ENCODE data around the gene FNBP1L. TPM values are rescaled to one million over a fixed set of nuclear protein-coding genes. Genes with fewer than 3 reads are reported as not detected.

The FNBP1L gene
- total and polyA plus RNA-seq, 2 experiments from 2014 or later, result 56.3 to 132 TPM

- H4K20me1 ChIP-seq (replicated peaks; ENCODE audit: insufficient read depth), result peaks cover 74% of the 10 kb centered on the region
- Mint-ChIP-seq H3K4me3 (no peak overlapping the region), H3K9me3 (peaks cover 23% of the 10 kb centered on the region), H3K4me1 (peaks cover 30% of the 10 kb centered on the region), H3K27me3 (ENCODE audit: insufficient read depth, low read depth, poor library complexity) (peaks cover 4% of the 10 kb centered on the region), H3K36me3 (ENCODE audit: low read depth) (peaks cover 38% of the 10 kb centered on the region), H3K27ac (no peak overlapping the region)
- H2AFZ ChIP-seq, result no peak overlapping the region
- H3K4me1 ChIP-seq (ENCODE audit: insufficient read depth), result peaks cover 34% of the 10 kb centered on the region
- no peak overlapping the region for H3K4me2 ChIP-seq
- no peaks in the 10 kb centered on the region for H3K27me3 ChIP-seq (ENCODE audit: insufficient read depth)
- ATAC-seq, result no peak
- H3K9me2 ChIP-seq (ENCODE audit: insufficient read depth), result no peaks in the 10 kb centered on the region
- H3K36me3 ChIP-seq (ENCODE audit: insufficient read depth), result no peaks in the 10 kb centered on the region
- no peak overlapping the region for H3K4me3 ChIP-seq
- H3K79me2 ChIP-seq (replicated peaks; ENCODE audit: insufficient read depth), result peaks cover 100% of the 10 kb centered on the region
- H3F3A ChIP-seq (replicated peaks; ENCODE audit: low read depth), result no peaks in the 10 kb centered on the region
- no peak for DNase-seq (ENCODE audit: low spot score)
- no peak for TF ChIP-seq POLR2AphosphoS5 (IDR thresholded peaks at IDR 0.05; ENCODE audit: low read depth)
- TF ChIP-seq NANOG (IDR thresholded peaks at IDR 0.05; ENCODE audit: borderline replicate concordance), result no peak
- no peak for TF ChIP-seq CREB1 (CRISPR knock-in tag; IDR thresholded peaks at IDR 0.05; ENCODE audit: low read depth)
- no peak for TF ChIP-seq EZH2phosphoT487 (IDR thresholded peaks at IDR 0.05; ENCODE audit: unreplicated experiment)
- no peak for TF ChIP-seq ETS1 (IDR thresholded peaks at IDR 0.05)
- TF ChIP-seq CTCF (conservative IDR thresholded peaks at IDR 0.05; ENCODE audit: low read depth in 2 of 2), result no peak
- TF ChIP-seq REST (IDR thresholded peaks at IDR 0.05; ENCODE audit: unreplicated experiment), result no peak
- no peak for TF ChIP-seq EZH2 (IDR thresholded peaks at IDR 0.05; ENCODE audit: low read depth, unreplicated experiment)
- TF ChIP-seq ZNF114 (CRISPR knock-in tag; IDR thresholded peaks at IDR 0.05), result no peak
- TF ChIP-seq JUNB (IDR thresholded peaks at IDR 0.05; ENCODE audit: unreplicated experiment), result no peak
- TF ChIP-seq ZNF462 (CRISPR knock-in tag; IDR thresholded peaks at IDR 0.05), result no peak
- TF ChIP-seq STAT1 (IDR thresholded peaks at IDR 0.05; ENCODE audit: unreplicated experiment), result no peak
- no peak for TF ChIP-seq ZNF331 (CRISPR knock-in tag; IDR thresholded peaks at IDR 0.05; ENCODE audit: low read depth)
- H3K27ac ChIP-seq (ENCODE audit: low read depth), result 0 out of 2 replicates have a peak overlapping the region, but pooled peaks have one; percentile 43
Observed at GRCh38 chr1:93463960-93464359, 16.0 kb downstream of the FNBP1L start.
